PC-3 (cell line): Measurements from ENCODE around the gene GDF11. TPM values are rescaled to one million over a fixed set of nuclear protein-coding genes. Genes with fewer than 3 reads are reported as not detected.

Experiments
- ATAC-seq: fragments of 200-7000 bp; cut with Tn5 transposase; 2 replicates; pipeline ENCODE4 v1.9.1; 2020; ENCODE audit warnings: mild to moderate bottlenecking, moderate library complexity
- BruUV-seq: library from RNA; stranded (reverse); fragments of 400-500 nt; replicated peaks from 2 replicates; lab custom pipeline; 2021; lab: Mats Ljungman, UMichigan
- CTCF ChIA-PET: fragments of 300-600 bp; sonication (Branson Sonifier 250); formaldehyde crosslinking; loops from one replicate; lab custom pipeline; 2022; ENCODE audit warnings: antibody characterized with exemption; lab: Charles Lee
- POLR2A ChIA-PET: fragments of 300-600 bp; sonication (Branson Sonifier 250); formaldehyde crosslinking; loops from one replicate; lab custom pipeline; 2022; ENCODE audit warnings: antibody characterized with exemption; ENCODE audit not compliant: unreplicated experiment; lab: Charles Lee
- DNase-seq: peaks from one replicate; pipeline ENCODE4 v3.0.0-alpha.2; 2015
- H2AFZ ChIP-seq: fragments of 300-600 bp; sonication (generic); 2 replicates; pipeline ENCODE4 v1.6.0; 2016; ENCODE audit warnings: antibody characterized with exemption, low read length
- H3F3A ChIP-seq: fragments of 300-600 bp; sonication (generic); one replicate; pipeline ENCODE4 v1.6.0; 2017; ENCODE audit warnings: antibody characterized with exemption, low read length, control low read depth, mild to moderate bottlenecking; ENCODE audit not compliant: unreplicated experiment
- H3K27ac ChIP-seq: fragments of 300-600 bp; sonication (generic); 2 replicates; pipeline ENCODE4 v1.5.1; 2016; ENCODE audit warnings: mild to moderate bottlenecking, low read length
- H3K27me3 ChIP-seq: fragments of 300-600 bp; sonication (generic); 2 replicates; pipeline ENCODE4 v1.6.1; 2016; ENCODE audit warnings: low read length, mixed read lengths
- H3K36me3 ChIP-seq: fragments of 300-600 bp; sonication (generic); 2 replicates; pipeline ENCODE4 v1.6.1; 2016; ENCODE audit warnings: low read depth, mixed run types, low read length, mixed read lengths
- H3K4me1 ChIP-seq: fragments of 300-600 bp; sonication (generic); 2 replicates; pipeline ENCODE4 v1.5.1; 2016; ENCODE audit warnings: low read length; ENCODE audit not compliant: insufficient read depth
- H3K4me2 ChIP-seq: fragments of 300-600 bp; sonication (generic); 2 replicates; pipeline ENCODE4 v1.6.0; 2016; ENCODE audit warnings: low read length
- H3K4me3 ChIP-seq: fragments of 300-600 bp; sonication (generic); 2 replicates; pipeline ENCODE4 v1.5.1; 2016; ENCODE audit warnings: mild to moderate bottlenecking, low read length, mixed read lengths
- H3K79me2 ChIP-seq: fragments of 300-600 bp; sonication (generic); 2 replicates; pipeline ENCODE4 v1.6.1; 2017; ENCODE audit warnings: low read length, mixed read lengths
- H3K9ac ChIP-seq: fragments of 300-600 bp; sonication (generic); 2 replicates; pipeline ENCODE4 v1.6.0; 2016; ENCODE audit warnings: mild to moderate bottlenecking, low read length
- H3K9me2 ChIP-seq: fragments of 300-600 bp; sonication (generic); replicated peaks from 2 replicates; pipeline ENCODE4 v1.6.1; 2016; ENCODE audit warnings: mixed run types, low read length, mixed read lengths
- H3K9me3 ChIP-seq: fragments of 300-600 bp; sonication (generic); 2 replicates; pipeline ENCODE4 v1.6.1; 2016; ENCODE audit warnings: low read length, mixed read lengths
- H4K20me1 ChIP-seq: fragments of 300-600 bp; sonication (generic); 2 replicates; pipeline ENCODE4 v1.6.1; 2016; ENCODE audit warnings: low read length, mixed read lengths
- CTCF ChIP-seq: fragments of 300-600 bp; sonication (generic); conservative IDR thresholded peaks from 2 replicates; pipeline ENCODE4 v1.5.1; 2017; ENCODE audit warnings: antibody characterized with exemption, low read depth, mild to moderate bottlenecking, low read length
- EZH2 ChIP-seq: fragments of 300-600 bp; sonication (generic); IDR thresholded peaks from one replicate; pipeline ENCODE4 v1.6.1; 2017; ENCODE audit warnings: antibody characterized with exemption, mild to moderate bottlenecking, low read length; ENCODE audit not compliant: unreplicated experiment
- EZH2phosphoT487 ChIP-seq: fragments of 300-600 bp; sonication (generic); IDR thresholded peaks from 2 replicates; pipeline ENCODE4 v1.6.1; 2018; ENCODE audit warnings: mild to moderate bottlenecking, antibody characterized with exemption, low read length, borderline replicate concordance
- intact Hi-C: fragments of 100-400 bp; cut with micrococcal nuclease; formaldehyde crosslinking; loops from 2 replicates; pipeline ENCODE4 v1.9.0; 2023
- total RNA-seq: library from RNA; depleted of rRNA; stranded (reverse); fragments of >200 nt; gene quantifications from 2 replicates; pipeline ENCODE4 v1.2.3, GENCODE V29; 2014

The GDF11 gene
- total RNA-seq, 1 experiment from 2014 or later: 7.1 TPM

- H2AFZ ChIP-seq: no peak within 1 kb of the TSS
- no peak within 1 kb of the TSS for H3K9ac ChIP-seq
- intact Hi-C loops: no loop called here
- DNase-seq (peak; percentile 69), ATAC-seq (peak; percentile 5)
- H3K4me2 ChIP-seq: peak within 1 kb of the TSS; percentile 68
- peak within 1 kb of the TSS; percentile 31; the same call in 1 of the 2 replicates for H3K4me3 ChIP-seq
- H3K27me3 ChIP-seq: no peaks in the 10 kb centered on the region
- peaks cover 72% of the 10 kb centered on the region for H3K4me1 ChIP-seq
- peaks cover 15% of the 10 kb centered on the region for H3K36me3 ChIP-seq
- BruUV-seq: no TSS peak
- no peaks in the 10 kb centered on the region for H3K9me2 ChIP-seq
- H3K79me2 ChIP-seq: no peaks in the 10 kb centered on the region
- no peaks in the 10 kb centered on the region for H3F3A ChIP-seq
- CTCF ChIA-PET: interaction anchor here (0.6 to 2.9 kb wide), 5 partner anchors 9 to 992 kb away, joined by 3 to 50 read pairs (median 7); partner anchors contain the start of gene CD63
- peak within 1 kb of the TSS; percentile 52 for H3K27ac ChIP-seq
- no peaks in the 10 kb centered on the region for H3K9me3 ChIP-seq
- no peaks in the 10 kb centered on the region for H4K20me1 ChIP-seq
- TF ChIP-seq EZH2phosphoT487 (no peak), CTCF (no peak), EZH2 (no peak)
- POLR2A ChIA-PET: interaction anchor here (0.6 to 1.7 kb wide), 3 partner anchors 9 to 39 kb away, joined by 3 to 18 read pairs (median 3); a partner anchor contains a TSS
Measured at GRCh38 chr12:55720071-55720564, 22.8 kb upstream of the GDF11 start, which contains the start of gene RDH5. Gene RDH5, plus strand, starts transcription at chr12:55720393. Its CDS starts 792 bp downstream, at chr12:55721185.

- ChIA-PET POLR2A (interaction anchor here (0.5 to 1.7 kb wide), 3 partner anchors 9 to 639 kb away, joined by 3 to 18 read pairs (median 3); a partner anchor contains a TSS), CTCF (interaction anchor here (1.2 to 2.9 kb wide), 4 partner anchors 9 to 39 kb away, joined by 3 to 50 read pairs (median 16); partner anchors contain the start of gene CD63)
- H3K27me3 ChIP-seq: no peaks in the 10 kb centered on the region
- no peaks in the 10 kb centered on the region for H3K9me2 ChIP-seq
- no peaks in the 10 kb centered on the region for H3K9me3 ChIP-seq
- no TSS peak for BruUV-seq
- H3K36me3 ChIP-seq: peaks cover 23% of the 10 kb centered on the region
- intact Hi-C loops: loop anchor here (1.0 kb wide), 2 partner anchors 40 to 61 kb away; a partner anchor contains a TSS
- H3F3A ChIP-seq: no peaks in the 10 kb centered on the region
- peak overlapping the region; percentile 31; the same call in 1 of the 2 replicates for H3K4me3 ChIP-seq
- H3K79me2 ChIP-seq: no peaks in the 10 kb centered on the region; the same call in 1 of the 2 replicates
- DNase-seq (peak; percentile 98), ATAC-seq (peak; percentile 81)
- H3K9ac ChIP-seq: no peak overlapping the region
- peak overlapping the region; percentile 52 for H3K27ac ChIP-seq
- no peaks in the 10 kb centered on the region for H4K20me1 ChIP-seq
- TF ChIP-seq EZH2phosphoT487 (no peak), EZH2 (no peak), CTCF (peak; percentile 83)
- H3K4me2 ChIP-seq: peak overlapping the region; percentile 68
- no peak overlapping the region for H2AFZ ChIP-seq
- H3K4me1 ChIP-seq: peaks cover 64% of the 10 kb centered on the region
Measured at GRCh38 chr12:55720894-55721444, 22.0 kb upstream of the GDF11 start.
